DND-41 (cell line): ENCODE results near the gene SCUBE1.

ENCODE experiments used
- ATAC-seq: fragments of 200-7000 bp; cut with Tn5 transposase; 3 replicates; pipeline ENCODE4 v1.9.1; 2021; ENCODE audit warnings: low read depth; ENCODE audit not compliant: insufficient read depth
- DNase-seq: peaks from one replicate; pipeline ENCODE4 v3.0.0-alpha.2; 2020
- H2AFZ ChIP-seq: 2 replicates; pipeline ENCODE4 v1.6.0; 2012; ENCODE audit warnings: low read depth, low read length
- H3K27ac ChIP-seq: 2 replicates; pipeline ENCODE4 v1.5.1; 2012; ENCODE audit warnings: low read length, inconsistent platforms
- H3K27me3 ChIP-seq: fragments of 200-600 bp; sonication (generic); 2 replicates; pipeline ENCODE4 v1.6.0; 2012; ENCODE audit warnings: low read length, mild to moderate bottlenecking, inconsistent platforms; ENCODE audit not compliant: insufficient read depth, poor library complexity
- H3K36me3 ChIP-seq: 2 replicates; pipeline ENCODE4 v1.5.1; 2012; ENCODE audit warnings: low read length, inconsistent platforms; ENCODE audit not compliant: insufficient read depth
- H3K4me1 ChIP-seq: 2 replicates; pipeline ENCODE4 v1.5.1; 2012; ENCODE audit warnings: mild to moderate bottlenecking, low read length; ENCODE audit not compliant: insufficient read depth
- H3K4me2 ChIP-seq: 2 replicates; pipeline ENCODE4 v1.6.0; 2012; ENCODE audit warnings: mild to moderate bottlenecking, moderate library complexity, low read length, inconsistent platforms; ENCODE audit not compliant: insufficient read depth
- H3K4me3 ChIP-seq, 2 experiments: fragments of 200-600 bp in 1 of 2; shearing (Covaris generic) in 1 of 2; 2 replicates each; pipeline ENCODE4 v1.5.1; 2012 to 2016; ENCODE audit warnings: inconsistent platforms in 2 of 2, low read length in 2 of 2, mild to moderate bottlenecking in 2 of 2, low read depth in 1 of 2, moderate library complexity in 1 of 2
- H3K79me2 ChIP-seq: 2 replicates; pipeline ENCODE4 v1.6.0; 2012; ENCODE audit warnings: low read length, inconsistent platforms; ENCODE audit not compliant: insufficient read depth
- H3K9ac ChIP-seq: 2 replicates; pipeline ENCODE4 v1.6.0; 2012; ENCODE audit warnings: low read depth, mild to moderate bottlenecking, inconsistent platforms, low read length, moderate library complexity
- H3K9me3 ChIP-seq: 2 replicates; pipeline ENCODE4 v1.5.1; 2012; ENCODE audit warnings: low read length, moderate library complexity, mild to moderate bottlenecking, inconsistent platforms; ENCODE audit not compliant: insufficient read depth, severe bottlenecking
- H4K20me1 ChIP-seq: 2 replicates; pipeline ENCODE4 v1.6.0; 2012; ENCODE audit warnings: low read length; ENCODE audit not compliant: insufficient read depth
- CTCF ChIP-seq: IDR thresholded peaks from 2 replicates; pipeline ENCODE4 v1.5.1; 2012; ENCODE audit warnings: borderline replicate concordance, low read length, moderate library complexity, mild to moderate bottlenecking; ENCODE audit not compliant: poor library complexity, severe bottlenecking; ENCODE audit errors: extremely low read depth
- EZH2 ChIP-seq: IDR thresholded peaks from 3 replicates; pipeline ENCODE4 v1.6.1; 2012; ENCODE audit warnings: borderline replicate concordance, low read depth, mild to moderate bottlenecking, moderate library complexity, low read length, inconsistent platforms; ENCODE audit not compliant: severe bottlenecking

Gene SCUBE1

GRCh38 chr22:43349636-43350035, 6.5 kb upstream of the SCUBE1 start:
- no peak for ATAC-seq
- TF ChIP-seq EZH2 (no peak), CTCF (no peak)
- Histone ChIP-seq H2AFZ (no peak overlapping the region), H3K4me2 (no peak overlapping the region), H3K4me1 (no peaks in the 10 kb centered on the region), H3K36me3 (no peaks in the 10 kb centered on the region), H3K27me3 (peaks cover 8% of the 10 kb centered on the region), H3K4me3 (no peak overlapping the region), H3K79me2 (no peaks in the 10 kb centered on the region), H3K27ac (no peak overlapping the region), H3K9me3 (no peaks in the 10 kb centered on the region), H4K20me1 (peaks cover 9% of the 10 kb centered on the region; the same call in 1 of the 2 replicates), H3K9ac (no peak overlapping the region)
- no peak for DNase-seq

GRCh38 chr22:43346521-43346929, 3.4 kb upstream of the SCUBE1 start:
- no peaks in the 10 kb centered on the region for H3K36me3 ChIP-seq
- no peaks in the 10 kb centered on the region for H3K79me2 ChIP-seq
- ATAC-seq = peak; percentile 92
- no peaks in the 10 kb centered on the region for H3K9me3 ChIP-seq
- H3K27me3 ChIP-seq = peaks cover 3% of the 10 kb centered on the region
- H2AFZ ChIP-seq = no peak overlapping the region
- TF ChIP-seq EZH2 (no peak), CTCF (peak; percentile 76)
- H4K20me1 ChIP-seq = peaks cover 9% of the 10 kb centered on the region; the same call in 1 of the 2 replicates
- H3K4me1 ChIP-seq = no peaks in the 10 kb centered on the region
- H3K4me2 ChIP-seq = no peak overlapping the region
- H3K4me3 ChIP-seq = no peak overlapping the region
- no peak overlapping the region for H3K9ac ChIP-seq
- peak; percentile 64 for DNase-seq
- H3K27ac ChIP-seq = no peak overlapping the region

- Histone ChIP-seq H3K4me1 (no peaks in the 10 kb centered on the region), H3K79me2 (no peaks in the 10 kb centered on the region), H3K9ac (no peak overlapping the region), H3K36me3 (no peaks in the 10 kb centered on the region), H3K4me3 (no peak overlapping the region), H3K27ac (no peak overlapping the region), H3K9me3 (no peaks in the 10 kb centered on the region), H3K27me3 (no peaks in the 10 kb centered on the region), H2AFZ (no peak overlapping the region), H4K20me1 (peaks cover 9% of the 10 kb centered on the region; the same call in 1 of the 2 replicates), H3K4me2 (no peak overlapping the region)
- no peak for TF ChIP-seq EZH2
- no peak for TF ChIP-seq CTCF
- ATAC-seq (no peak), DNase-seq (no peak)
Observed at GRCh38 chr22:43345761-43346301, 2.7 kb upstream of the SCUBE1 start.
